ENCODE data around the gene ARNT2.

Gene ARNT2

DNA sequence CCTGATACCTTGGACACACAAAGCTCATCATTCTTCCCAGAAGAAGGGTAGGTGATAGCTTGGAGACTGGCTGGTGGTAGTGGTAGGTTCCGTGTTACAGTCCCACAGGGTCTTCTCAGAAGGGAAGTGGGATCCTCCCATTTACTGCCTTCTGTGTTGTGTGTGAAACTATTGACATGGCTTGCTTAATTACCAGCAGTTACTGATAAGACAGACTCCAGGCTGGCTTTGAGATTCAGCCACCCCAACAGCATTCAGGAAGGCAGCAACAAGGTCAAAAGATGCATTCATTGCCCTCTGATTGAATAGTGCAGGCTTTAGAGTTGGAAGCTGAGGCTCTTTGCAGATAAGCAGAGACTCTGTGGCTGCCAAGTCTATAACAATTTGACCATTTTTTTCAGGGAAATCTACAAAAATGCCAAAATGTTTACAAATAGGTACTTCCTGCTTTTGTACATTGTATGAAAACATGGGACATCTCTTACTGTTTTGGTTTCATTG, 7.7 kb downstream of the ARNT2 start:
- DNase-seq (ENCODE audit: low read depth in 2 of 2): no peak

DNA sequence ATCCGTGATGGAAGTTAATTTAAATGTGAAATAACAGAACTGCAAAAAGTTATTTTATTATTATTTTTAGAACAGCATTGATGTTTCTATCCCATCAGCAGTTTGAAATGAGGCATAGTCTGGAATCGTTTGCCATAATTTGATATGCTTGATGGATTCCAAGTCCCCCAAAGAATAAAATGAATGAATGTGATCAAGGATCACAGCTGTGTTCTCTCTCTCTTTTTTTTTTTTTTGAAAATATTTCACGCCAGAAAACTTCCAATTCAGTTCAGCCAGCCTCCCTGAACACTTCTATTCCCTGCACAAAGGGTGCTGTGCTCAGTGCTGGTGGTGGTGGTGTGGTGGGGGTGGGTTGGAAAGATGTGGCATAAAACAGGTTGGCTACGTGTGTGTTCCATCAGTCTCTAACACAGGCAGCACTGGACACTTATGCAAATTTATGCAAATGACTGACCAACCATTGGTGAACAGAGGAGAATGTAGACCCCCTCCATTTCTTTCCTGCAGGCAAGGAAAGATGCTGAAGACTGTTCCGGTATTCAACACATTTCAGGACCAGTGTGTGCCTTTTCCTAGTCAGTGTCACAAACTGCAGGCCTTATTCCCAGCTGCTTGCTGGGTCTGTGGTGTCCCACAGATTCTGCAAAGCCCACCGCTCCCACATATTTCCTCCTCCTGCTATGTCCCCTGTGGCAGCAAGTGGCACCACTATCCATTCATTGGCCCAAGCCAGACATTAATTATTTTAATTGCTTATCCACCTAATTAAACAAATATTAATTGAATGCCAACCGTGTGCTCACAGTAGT, 10.6 kb downstream of the ARNT2 start:
- no peak for DNase-seq (ENCODE audit: low read depth in 2 of 2)

DNA sequence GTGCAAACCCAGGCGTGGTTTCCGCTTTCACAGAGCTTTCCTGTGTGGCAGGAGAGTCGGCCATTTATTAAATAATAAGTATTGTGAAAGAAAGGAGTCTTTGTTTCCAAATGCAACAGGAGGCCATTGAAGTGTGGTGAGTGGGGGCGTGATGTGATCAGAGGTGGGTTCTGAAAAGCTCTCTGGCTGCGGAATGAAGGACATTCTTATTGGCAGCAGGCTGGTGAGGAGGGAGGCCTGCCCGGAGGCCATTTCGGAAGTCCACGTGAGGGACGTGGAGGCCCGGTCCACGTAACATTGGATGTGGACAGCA, 11.1 kb downstream of the ARNT2 start:
- DNase-seq (ENCODE audit: low read depth in 2 of 2): no peak

GRCh38 chr15:80416702-80417101, 12.5 kb downstream of the ARNT2 start:
- no peak for DNase-seq (ENCODE audit: low read depth in 2 of 2)

DNA sequence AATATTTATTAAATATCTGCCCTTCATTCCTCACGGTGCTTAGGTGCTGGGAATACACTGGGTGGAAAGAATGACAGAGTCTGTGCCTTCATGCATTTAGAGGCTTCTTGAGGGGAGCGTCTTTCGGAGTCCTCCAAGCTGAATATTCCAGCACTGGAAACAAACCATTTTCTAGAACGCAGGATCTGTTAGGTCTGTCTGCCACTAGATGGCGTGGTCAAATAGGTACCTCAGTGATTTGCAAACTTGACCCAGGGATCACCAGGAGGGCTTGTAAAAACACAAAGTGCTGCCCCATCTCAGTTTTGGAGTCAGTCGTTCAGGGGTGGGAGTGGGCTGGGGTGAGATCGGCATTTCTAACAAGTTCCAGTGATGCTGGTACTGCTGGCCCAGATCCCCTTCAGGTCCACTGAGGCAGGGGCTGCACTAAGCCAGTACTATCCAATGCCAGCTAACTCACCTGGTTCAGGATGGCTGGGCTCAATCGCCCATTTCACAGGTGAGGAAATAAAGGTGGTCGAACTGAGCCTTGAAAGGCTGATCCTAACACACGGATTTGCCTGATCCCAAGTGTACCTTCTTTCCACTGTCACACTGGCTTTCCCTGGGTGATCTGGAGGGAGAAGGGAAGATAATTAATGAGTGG, 14.8 kb downstream of the ARNT2 start:
- DNase-seq (ENCODE audit: low read depth in 2 of 2): no peak

- DNase-seq (ENCODE audit: low read depth in 2 of 2): no peak
These were observed 15.4 kb downstream of the ARNT2 start for GRCh38 chr15:80419546-80419945.

GRCh38 chr15:80420658-80421057, 16.5 kb downstream of the ARNT2 start:
- DNase-seq (ENCODE audit: low read depth in 2 of 2): no peak

DNA sequence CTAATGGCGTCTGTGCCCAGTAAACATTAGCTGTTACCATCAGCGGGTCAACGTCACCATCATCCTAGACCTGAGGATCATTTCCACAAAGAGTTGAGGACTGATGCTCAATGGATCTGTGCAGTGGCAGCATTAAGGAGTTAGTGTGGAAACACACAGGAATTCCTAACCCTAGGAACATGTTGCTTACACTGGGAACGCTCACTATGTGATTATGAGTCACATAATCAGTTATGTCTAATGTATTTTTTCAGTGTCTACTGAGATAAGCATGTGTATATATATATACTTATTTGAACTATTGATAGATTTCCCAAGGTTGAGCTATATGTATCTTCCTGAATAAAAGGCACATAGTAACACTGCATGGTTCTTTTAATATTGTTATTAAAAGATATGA, 19.0 kb downstream of the ARNT2 start:
- DNase-seq (ENCODE audit: low read depth in 2 of 2): no peak

DNA sequence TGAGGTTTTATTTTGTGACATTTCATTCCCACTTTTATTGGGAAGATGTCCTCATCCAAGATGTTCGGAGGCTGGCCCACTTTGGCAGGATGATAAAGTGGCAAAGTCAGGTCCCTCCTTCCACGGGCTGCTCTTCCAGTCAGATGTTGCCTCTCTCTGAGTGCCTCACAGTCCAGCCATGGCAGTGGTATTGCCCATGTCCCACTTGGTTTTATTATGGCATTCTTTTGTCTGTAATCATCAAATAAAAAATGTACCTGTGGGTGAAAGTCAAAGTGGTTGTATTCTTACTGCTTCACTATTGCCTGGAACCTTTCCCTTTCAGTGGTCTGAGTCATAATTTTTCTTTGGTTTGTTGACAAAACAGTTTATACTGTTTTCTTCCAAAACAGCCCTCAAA, 20.2 kb downstream of the ARNT2 start:
- DNase-seq (ENCODE audit: low read depth in 2 of 2): no peak

GRCh38 chr15:80426316-80426715, 22.1 kb downstream of the ARNT2 start:
- DNase-seq (ENCODE audit: low read depth in 2 of 2): no peak

DNA sequence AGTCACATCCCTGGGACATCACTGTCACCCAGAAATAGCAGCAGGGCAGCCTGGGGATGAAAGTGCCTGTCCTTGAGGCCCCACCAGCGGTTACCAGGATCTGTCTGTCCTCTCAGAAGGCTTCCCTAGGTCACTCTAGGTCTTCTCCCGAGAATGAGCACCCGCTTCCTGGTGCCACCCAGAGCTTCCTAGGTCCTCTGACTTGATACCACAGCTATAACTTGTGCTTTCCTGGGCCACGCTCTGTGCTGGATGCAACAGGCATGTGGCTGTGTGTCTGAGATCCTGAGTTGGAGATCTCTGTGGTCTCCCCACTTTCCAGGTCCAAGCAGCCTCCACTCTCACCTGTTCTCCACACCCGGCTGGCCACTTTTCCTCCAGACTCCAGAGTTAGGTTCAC, 25.8 kb downstream of the ARNT2 start:
- DNase-seq (ENCODE audit: low read depth in 2 of 2): no peak

- DNase-seq (ENCODE audit: low read depth in 2 of 2): no peak
These were observed 27.6 kb downstream of the ARNT2 start for GRCh38 chr15:80431635-80432344.

- no peak for DNase-seq (ENCODE audit: low read depth in 2 of 2)
These were observed 28.1 kb downstream of the ARNT2 start for GRCh38 chr15:80432345-80432702.

DNA sequence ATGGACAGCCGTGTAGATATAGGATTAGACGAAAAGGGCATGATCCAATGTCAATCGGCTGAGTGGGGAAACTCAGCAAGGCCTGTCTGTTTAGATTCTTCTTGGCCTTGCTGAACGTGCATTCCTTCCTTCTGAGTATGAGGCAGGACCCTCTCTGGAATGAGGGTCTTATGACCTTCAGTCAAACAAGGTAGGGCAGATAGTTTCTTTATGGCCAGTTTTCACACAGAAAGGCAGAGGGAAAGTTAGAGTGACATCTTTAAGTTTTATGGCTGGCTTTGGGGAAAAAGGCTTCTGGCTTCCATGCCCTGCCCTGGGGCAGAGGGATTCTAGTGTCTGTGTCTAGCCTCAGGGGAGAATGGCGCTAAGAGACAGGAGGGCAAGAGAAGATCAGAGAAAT, 29.7 kb downstream of the ARNT2 start:
- no peak for DNase-seq (ENCODE audit: low read depth in 2 of 2)

DNA sequence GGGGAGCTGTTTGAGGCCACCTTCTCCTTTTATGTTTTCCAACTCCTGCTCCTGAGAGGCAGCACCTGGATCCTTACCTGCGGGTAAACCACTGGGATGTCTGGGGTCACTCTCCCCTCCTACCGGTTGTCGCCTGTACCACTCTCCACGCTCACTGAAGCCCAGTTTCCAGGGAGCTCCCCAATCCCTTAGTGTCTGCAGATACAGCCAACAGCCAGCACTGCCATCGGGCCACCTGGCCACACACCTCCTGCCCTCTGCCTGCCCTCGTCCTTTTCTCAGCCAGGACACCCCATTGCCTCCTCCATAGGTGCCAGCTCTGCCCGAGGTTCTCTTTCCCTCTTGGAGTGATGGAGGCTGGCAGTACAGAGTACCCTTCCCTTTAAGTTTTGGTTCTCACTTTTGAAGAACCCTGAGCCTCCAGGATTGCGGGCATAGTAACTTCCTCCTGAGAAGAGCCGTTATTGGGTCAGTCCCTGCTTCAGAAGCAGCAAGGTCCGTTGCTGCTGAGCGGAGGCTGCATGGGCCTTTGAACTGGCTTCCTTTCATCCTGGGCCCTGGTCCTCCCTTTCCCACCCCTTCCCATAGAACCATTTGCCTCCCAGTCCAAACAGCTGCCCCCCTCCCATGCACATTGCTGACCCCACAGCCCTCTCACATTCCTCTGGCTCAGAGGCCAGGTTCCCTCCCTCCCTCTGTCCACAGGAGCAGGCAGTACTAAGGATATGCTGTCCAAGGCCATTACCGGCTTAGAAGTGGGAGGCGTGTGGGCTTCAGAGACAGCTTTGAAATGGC, 30.9 kb downstream of the ARNT2 start:
- DNase-seq (ENCODE audit: low read depth in 2 of 2): no peak

GRCh38 chr15:80436511-80437307, 32.5 kb downstream of the ARNT2 start:
- DNase-seq (ENCODE audit: low read depth in 2 of 2): no peak

- DNase-seq (ENCODE audit: low read depth in 2 of 2): no peak
These were observed 33.2 kb downstream of the ARNT2 start for GRCh38 chr15:80437334-80437891.

DNA sequence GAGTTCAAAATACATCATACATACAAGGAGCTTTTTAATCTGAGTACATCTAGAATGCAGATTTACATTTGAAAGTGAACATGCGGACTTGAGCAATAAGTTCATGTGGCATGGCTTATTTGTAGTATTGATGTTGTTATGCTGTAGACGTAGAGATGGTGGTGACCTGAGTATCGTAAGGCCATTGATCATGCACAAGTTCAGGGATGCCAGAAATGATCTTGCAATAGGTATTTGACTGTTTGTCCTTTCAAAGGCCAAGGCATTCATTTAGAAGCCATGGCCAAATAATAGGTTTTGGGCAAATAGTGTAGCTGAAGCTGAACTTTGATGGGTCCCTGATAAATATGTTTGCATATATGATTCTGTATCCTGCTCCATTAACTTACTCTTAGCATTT, 35.0 kb downstream of the ARNT2 start:
- DNase-seq (ENCODE audit: low read depth in 2 of 2): no peak

DNA sequence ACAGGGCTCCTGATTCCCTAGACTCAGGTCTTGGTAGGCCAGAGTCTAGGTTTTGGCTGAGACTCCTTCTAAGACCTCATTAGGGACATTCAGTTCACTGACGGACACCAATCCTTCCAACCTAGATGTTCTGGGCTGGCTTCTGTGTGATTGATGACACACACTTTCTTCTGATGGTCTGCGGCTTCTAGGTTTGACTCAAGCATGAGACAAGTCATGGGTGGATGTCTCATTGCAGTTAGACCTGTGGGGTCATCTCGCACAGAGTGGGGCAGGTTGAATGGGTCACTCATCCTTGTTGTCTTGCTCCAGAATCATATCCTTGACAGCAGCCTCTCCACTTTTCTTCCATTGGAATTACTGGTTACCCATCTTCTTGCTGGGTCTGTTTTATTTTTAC, 35.8 kb downstream of the ARNT2 start:
- DNase-seq (ENCODE audit: low read depth in 2 of 2): no peak

- DNase-seq (ENCODE audit: low read depth in 2 of 2): no peak
These were observed 36.9 kb downstream of the ARNT2 start for GRCh38 chr15:80441041-80441440.

DNA sequence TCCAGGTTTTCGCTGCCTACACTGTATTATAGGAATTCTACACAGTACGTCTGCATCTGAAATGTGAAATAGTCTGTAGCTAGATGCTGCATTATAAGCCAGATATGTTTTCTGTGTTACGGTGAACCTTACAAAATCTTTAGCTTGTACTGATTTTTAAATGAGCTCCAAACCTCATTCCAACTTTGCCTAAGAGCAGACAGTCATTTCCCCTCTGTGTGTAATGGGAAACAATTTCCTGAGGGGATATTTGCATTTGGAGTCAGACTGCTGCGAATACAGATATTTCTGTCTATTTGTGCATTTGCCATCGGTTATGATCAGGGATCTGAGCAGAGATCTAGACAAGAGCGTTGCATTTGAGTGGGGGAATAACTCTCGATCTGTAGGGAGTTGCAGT, 37.5 kb downstream of the ARNT2 start:
- no peak for DNase-seq (ENCODE audit: low read depth in 2 of 2)

Measured in activated CD4-positive, alpha-beta T cell treated with anti-CD3 and anti-CD28 coated beads for 24 hours (primary cell).